Measurements from ENCODE around the gene FNTB.

The FNTB gene

DNA sequence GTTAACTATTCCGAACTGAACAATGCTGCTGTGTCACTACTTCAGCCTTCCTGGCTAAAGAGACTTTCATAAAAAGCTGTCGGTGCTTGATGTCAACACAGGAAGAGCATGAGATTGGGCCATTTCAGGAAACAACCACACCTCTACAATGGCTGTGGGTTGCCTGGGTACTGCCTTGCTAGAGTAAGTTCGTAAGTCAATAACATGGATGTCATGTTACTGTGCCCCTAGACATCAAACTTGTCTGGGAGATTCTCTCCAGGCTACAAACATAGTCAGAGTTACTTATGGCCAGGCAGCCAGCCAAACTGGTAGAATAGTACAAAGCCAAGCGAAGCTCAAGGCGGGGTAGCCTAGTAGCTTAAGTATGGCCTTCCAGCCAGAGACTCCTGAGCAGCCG lies 92.5 kb downstream of the FNTB start:
- no CpG with 5 or more reads among the region's 6 CpGs for WGBS, 2 donors (ENCODE audit: extremely low coverage in 2 of 2, insufficient read length in 2 of 2, insufficient replicate concordance in 1 of 2)
- no peak overlapping the region for H2BK12ac ChIP-seq (ENCODE audit: low read length)

DNA sequence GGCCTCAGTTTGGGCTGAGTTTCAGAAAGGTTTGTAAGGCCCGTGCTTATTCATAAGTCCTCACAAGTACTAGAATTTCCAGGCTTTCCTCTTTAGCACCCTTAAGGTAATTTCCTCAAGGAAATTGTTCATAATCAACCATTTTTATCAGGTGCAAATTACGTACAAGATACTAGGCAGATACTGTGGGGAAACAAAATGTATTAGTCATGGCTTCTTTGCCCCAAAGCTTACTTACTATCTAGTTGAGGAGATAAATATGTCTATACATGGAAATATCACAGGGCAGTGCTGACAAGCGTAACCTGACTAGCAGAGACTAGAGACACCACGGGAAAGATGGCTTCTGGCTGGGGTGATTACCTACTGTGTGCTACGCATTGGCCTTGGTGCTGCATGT lies 93.1 kb downstream of the FNTB start:
- H3K9me3 ChIP-seq (replicated peaks in 1 of 2; ENCODE audit: control insufficient read depth in 2 of 2, insufficient read depth in 1 of 2, low read depth in 1 of 2, low read length in 2 of 2) = no peaks in the 10 kb centered on the region
- no peak overlapping the region for H2BK5ac ChIP-seq (ENCODE audit: low read length)
- H3K27ac ChIP-seq (replicated peaks; ENCODE audit: low read length) = no peak overlapping the region
- H4K91ac ChIP-seq (ENCODE audit: low read depth, low read length, poor library complexity) = no peak overlapping the region
- H2BK120ac ChIP-seq (ENCODE audit: low read depth, low read length) = no peak overlapping the region
- no peak overlapping the region for H4K8ac ChIP-seq (ENCODE audit: low read depth, low read length)
- no CpG with 5 or more reads among the region's 5 CpGs for WGBS, 2 donors (ENCODE audit: extremely low coverage in 2 of 2, insufficient read length in 2 of 2, insufficient replicate concordance in 1 of 2)
- no peak overlapping the region for H3K18ac ChIP-seq (ENCODE audit: low read length)
- H2BK15ac ChIP-seq (ENCODE audit: low read length) = no peak overlapping the region
- peaks cover 22 to 92% of the 10 kb centered on the region in 2 donors for H3K36me3 ChIP-seq (replicated peaks in 1 of 2; ENCODE audit: control insufficient read depth in 2 of 2, insufficient read depth in 2 of 2, low read length in 2 of 2)
- no peaks in the 10 kb centered on the region for H3K79me1 ChIP-seq (ENCODE audit: low read depth, low read length)
- H3K4me3 ChIP-seq (ENCODE audit: low read length in 2 of 2) = no peak overlapping the region
- H3K4me1 ChIP-seq (ENCODE audit: control insufficient read depth in 2 of 2, insufficient read depth in 1 of 2, low read depth in 1 of 2, low read length in 2 of 2) = no peaks in the 10 kb centered on the region
- no peaks in the 10 kb centered on the region for H3K27me3 ChIP-seq (ENCODE audit: control insufficient read depth in 3 of 3, insufficient read depth in 3 of 3, low read depth in 1 of 3, low read length in 3 of 3)
- no peak overlapping the region for H2AK5ac ChIP-seq (ENCODE audit: low read depth, low read length)
- no peak overlapping the region for H2AFZ ChIP-seq (ENCODE audit: low read length)
- no peak overlapping the region for H3K23ac ChIP-seq (ENCODE audit: low read depth, low read length, poor library complexity)
- H3K9ac ChIP-seq (ENCODE audit: low read depth, low read length, poor library complexity) = no peak overlapping the region
- H3K4ac ChIP-seq (ENCODE audit: low read length) = no peak overlapping the region
- no peak overlapping the region for H3K4me2 ChIP-seq (ENCODE audit: insufficient read depth, low read length, poor library complexity, severe bottlenecking)
- no peak overlapping the region for H3K14ac ChIP-seq (ENCODE audit: low read length)
- no peak overlapping the region for H2BK12ac ChIP-seq (ENCODE audit: low read length)
- DNase-seq (ENCODE audit: low spot score) = no peak

More for the DNA sequence above, 92.5 kb downstream of the FNTB start:
- H2BK120ac ChIP-seq (ENCODE audit: low read depth, low read length) = no peak overlapping the region
- no peak overlapping the region for H3K23ac ChIP-seq (ENCODE audit: low read depth, low read length, poor library complexity)
- H3K4me1 ChIP-seq (ENCODE audit: control insufficient read depth in 2 of 2, insufficient read depth in 1 of 2, low read depth in 1 of 2, low read length in 2 of 2) = no peaks in the 10 kb centered on the region
- no peak overlapping the region for H3K18ac ChIP-seq (ENCODE audit: low read length)
- H3K4me2 ChIP-seq (ENCODE audit: insufficient read depth, low read length, poor library complexity, severe bottlenecking) = no peak overlapping the region
- no peak overlapping the region for H3K9ac ChIP-seq (ENCODE audit: low read depth, low read length, poor library complexity)
- H3K9me3 ChIP-seq (replicated peaks in 1 of 2; ENCODE audit: control insufficient read depth in 2 of 2, insufficient read depth in 1 of 2, low read depth in 1 of 2, low read length in 2 of 2) = no peaks in the 10 kb centered on the region
- H2AFZ ChIP-seq (ENCODE audit: low read length) = no peak overlapping the region
- H2BK15ac ChIP-seq (ENCODE audit: low read length) = no peak overlapping the region
- no peak overlapping the region for H3K4me3 ChIP-seq (ENCODE audit: low read length in 2 of 2)
- H2AK5ac ChIP-seq (ENCODE audit: low read depth, low read length) = no peak overlapping the region
- H3K79me1 ChIP-seq (ENCODE audit: low read depth, low read length) = no peaks in the 10 kb centered on the region
- peaks cover 24 to 92% of the 10 kb centered on the region in 2 donors for H3K36me3 ChIP-seq (replicated peaks in 1 of 2; ENCODE audit: control insufficient read depth in 2 of 2, insufficient read depth in 2 of 2, low read length in 2 of 2)
- H3K4ac ChIP-seq (ENCODE audit: low read length) = no peak overlapping the region
- no peak overlapping the region for H3K14ac ChIP-seq (ENCODE audit: low read length)
- H4K91ac ChIP-seq (ENCODE audit: low read depth, low read length, poor library complexity) = no peak overlapping the region
- DNase-seq (ENCODE audit: low spot score) = no peak
- no peak overlapping the region for H3K27ac ChIP-seq (replicated peaks; ENCODE audit: low read length)
- H2BK5ac ChIP-seq (ENCODE audit: low read length) = no peak overlapping the region
- H3K27me3 ChIP-seq (ENCODE audit: control insufficient read depth in 3 of 3, insufficient read depth in 3 of 3, low read depth in 1 of 3, low read length in 3 of 3) = no peaks in the 10 kb centered on the region
- no peak overlapping the region for H4K8ac ChIP-seq (ENCODE audit: low read depth, low read length)

DNA sequence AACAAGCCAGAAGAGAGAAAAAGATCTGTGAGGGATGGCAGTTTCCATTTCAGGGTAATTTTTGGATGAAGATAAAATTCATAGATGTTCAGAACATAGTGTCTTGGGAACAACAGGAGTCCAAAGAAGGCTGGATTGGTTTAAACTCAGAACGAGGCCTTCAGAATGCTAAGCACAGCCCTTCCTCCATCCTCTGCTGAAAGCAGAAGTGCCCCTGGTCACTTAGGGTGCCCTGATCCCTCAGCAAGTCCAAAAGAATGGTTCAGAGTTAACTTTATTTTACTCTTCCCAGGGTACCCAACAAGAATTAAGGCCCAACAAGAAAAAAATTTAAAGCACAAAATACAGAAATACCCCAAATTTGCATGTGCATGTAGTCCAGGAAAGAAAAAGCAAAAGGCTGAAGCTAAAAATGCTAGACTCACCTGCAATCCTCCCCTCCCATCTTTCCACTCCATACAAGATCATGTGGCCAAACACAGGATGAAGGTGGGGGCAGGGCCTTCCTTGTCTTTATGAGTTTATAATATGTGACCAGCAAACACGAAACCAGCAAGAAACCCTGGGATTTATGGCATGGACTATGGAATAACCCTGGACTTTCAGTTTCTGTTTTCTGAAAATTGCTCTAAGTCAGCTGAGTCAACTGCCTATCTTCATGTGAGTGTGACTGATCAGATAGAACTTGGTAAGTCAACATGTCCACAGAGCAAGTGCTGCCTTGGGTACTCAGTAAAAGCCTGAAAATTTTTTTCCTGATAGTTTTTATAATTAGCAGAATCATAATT lies 94.5 kb downstream of the FNTB start:
- Histone ChIP-seq H4K8ac (ENCODE audit: low read depth, low read length) (no peak overlapping the region), H3K18ac (ENCODE audit: low read length) (no peak overlapping the region), H3K27ac (replicated peaks; ENCODE audit: low read length) (no peak overlapping the region), H3K9ac (ENCODE audit: low read depth, low read length, poor library complexity) (no peak overlapping the region), H3K27me3 (ENCODE audit: control insufficient read depth in 3 of 3, insufficient read depth in 3 of 3, low read depth in 1 of 3, low read length in 3 of 3) (no peaks in the 10 kb centered on the region), H2AFZ (ENCODE audit: low read length) (no peak overlapping the region), H3K36me3 (replicated peaks in 1 of 2; ENCODE audit: control insufficient read depth in 2 of 2, insufficient read depth in 2 of 2, low read length in 2 of 2) (peaks cover 26 to 93% of the 10 kb centered on the region in 2 donors), H3K79me1 (ENCODE audit: low read depth, low read length) (no peaks in the 10 kb centered on the region), H3K9me3 (replicated peaks in 1 of 2; ENCODE audit: control insufficient read depth in 2 of 2, insufficient read depth in 1 of 2, low read depth in 1 of 2, low read length in 2 of 2) (peaks cover 0 to 3% of the 10 kb centered on the region in 2 donors), H3K4ac (ENCODE audit: low read length) (no peak overlapping the region), H2BK120ac (ENCODE audit: low read depth, low read length) (no peak overlapping the region), H3K4me2 (ENCODE audit: insufficient read depth, low read length, poor library complexity, severe bottlenecking) (no peak overlapping the region), H3K23ac (ENCODE audit: low read depth, low read length, poor library complexity) (no peak overlapping the region), H2AK5ac (ENCODE audit: low read depth, low read length) (no peak overlapping the region), H3K14ac (ENCODE audit: low read length) (no peak overlapping the region), H2BK5ac (ENCODE audit: low read length) (no peak overlapping the region), H3K4me1 (ENCODE audit: control insufficient read depth in 2 of 2, insufficient read depth in 1 of 2, low read depth in 1 of 2, low read length in 2 of 2) (no peaks in the 10 kb centered on the region), H3K4me3 (ENCODE audit: low read length in 2 of 2) (no peak overlapping the region), H4K91ac (ENCODE audit: low read depth, low read length, poor library complexity) (no peak overlapping the region), H2BK12ac (ENCODE audit: low read length) (no peak overlapping the region), H2BK15ac (ENCODE audit: low read length) (no peak overlapping the region)
- no peak for DNase-seq (ENCODE audit: low spot score)
- WGBS, 2 donors (ENCODE audit: extremely low coverage in 2 of 2, insufficient read length in 2 of 2, insufficient replicate concordance in 1 of 2) = no CpG with 5 or more reads among the region's 2 CpGs

DNA sequence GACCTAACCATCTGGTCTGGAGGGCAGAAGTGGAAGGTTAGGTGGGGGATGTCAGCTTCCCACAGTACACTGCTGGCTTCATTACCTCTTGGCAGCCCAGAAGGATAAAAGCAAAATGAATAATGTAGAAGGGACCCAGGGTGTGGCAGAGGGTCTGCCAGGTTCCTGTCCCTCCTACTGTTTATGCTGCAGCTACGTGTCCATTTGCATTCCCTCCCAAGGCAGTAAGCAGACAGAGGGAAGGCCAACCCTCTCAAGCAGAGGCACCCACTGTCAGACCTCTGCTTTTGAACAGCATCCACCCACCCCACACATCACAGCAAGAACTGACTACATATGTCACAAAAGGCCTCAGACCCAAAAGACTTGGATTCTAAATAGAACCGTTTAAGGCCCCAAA lies 96.2 kb downstream of the FNTB start:
- no peak overlapping the region for H3K4ac ChIP-seq (ENCODE audit: low read length)
- peaks cover 3 to 16% of the 10 kb centered on the region in 2 donors for H3K9me3 ChIP-seq (replicated peaks in 1 of 2; ENCODE audit: control insufficient read depth in 2 of 2, insufficient read depth in 1 of 2, low read depth in 1 of 2, low read length in 2 of 2)
- H3K4me2 ChIP-seq (ENCODE audit: insufficient read depth, low read length, poor library complexity, severe bottlenecking) = no peak overlapping the region
- H4K91ac ChIP-seq (ENCODE audit: low read depth, low read length, poor library complexity) = no peak overlapping the region
- H2AK5ac ChIP-seq (ENCODE audit: low read depth, low read length) = no peak overlapping the region
- DNase-seq (ENCODE audit: low spot score) = no peak
- peaks cover 25 to 92% of the 10 kb centered on the region in 2 donors for H3K36me3 ChIP-seq (replicated peaks in 1 of 2; ENCODE audit: control insufficient read depth in 2 of 2, insufficient read depth in 2 of 2, low read length in 2 of 2)
- no peak overlapping the region for H3K4me3 ChIP-seq (ENCODE audit: low read length in 2 of 2)
- WGBS, 2 donors (ENCODE audit: extremely low coverage in 2 of 2, insufficient read length in 2 of 2, insufficient replicate concordance in 1 of 2) = no CpG with 5 or more reads among the region's 2 CpGs
- no peaks in the 10 kb centered on the region for H3K79me1 ChIP-seq (ENCODE audit: low read depth, low read length)
- H3K14ac ChIP-seq (ENCODE audit: low read length) = no peak overlapping the region
- H2BK12ac ChIP-seq (ENCODE audit: low read length) = no peak overlapping the region
- no peaks in the 10 kb centered on the region for H3K27me3 ChIP-seq (ENCODE audit: control insufficient read depth in 3 of 3, insufficient read depth in 3 of 3, low read depth in 1 of 3, low read length in 3 of 3)
- H4K8ac ChIP-seq (ENCODE audit: low read depth, low read length) = no peak overlapping the region
- H2BK15ac ChIP-seq (ENCODE audit: low read length) = no peak overlapping the region
- no peak overlapping the region for H3K27ac ChIP-seq (replicated peaks; ENCODE audit: low read length)
- H3K18ac ChIP-seq (ENCODE audit: low read length) = no peak overlapping the region
- H3K23ac ChIP-seq (ENCODE audit: low read depth, low read length, poor library complexity) = no peak overlapping the region
- no peaks in the 10 kb centered on the region for H3K4me1 ChIP-seq (ENCODE audit: control insufficient read depth in 2 of 2, insufficient read depth in 1 of 2, low read depth in 1 of 2, low read length in 2 of 2)
- H2AFZ ChIP-seq (ENCODE audit: low read length) = no peak overlapping the region
- H2BK120ac ChIP-seq (ENCODE audit: low read depth, low read length) = no peak overlapping the region
- no peak overlapping the region for H2BK5ac ChIP-seq (ENCODE audit: low read length)
- H3K9ac ChIP-seq (ENCODE audit: low read depth, low read length, poor library complexity) = no peak overlapping the region
